Measurements from ENCODE around the gene DPH1.

GRCh38 chr17:2028737-2029136 lies 1.2 kb upstream of the DPH1 start:
- TF ChIP-seq, protein P1, sequence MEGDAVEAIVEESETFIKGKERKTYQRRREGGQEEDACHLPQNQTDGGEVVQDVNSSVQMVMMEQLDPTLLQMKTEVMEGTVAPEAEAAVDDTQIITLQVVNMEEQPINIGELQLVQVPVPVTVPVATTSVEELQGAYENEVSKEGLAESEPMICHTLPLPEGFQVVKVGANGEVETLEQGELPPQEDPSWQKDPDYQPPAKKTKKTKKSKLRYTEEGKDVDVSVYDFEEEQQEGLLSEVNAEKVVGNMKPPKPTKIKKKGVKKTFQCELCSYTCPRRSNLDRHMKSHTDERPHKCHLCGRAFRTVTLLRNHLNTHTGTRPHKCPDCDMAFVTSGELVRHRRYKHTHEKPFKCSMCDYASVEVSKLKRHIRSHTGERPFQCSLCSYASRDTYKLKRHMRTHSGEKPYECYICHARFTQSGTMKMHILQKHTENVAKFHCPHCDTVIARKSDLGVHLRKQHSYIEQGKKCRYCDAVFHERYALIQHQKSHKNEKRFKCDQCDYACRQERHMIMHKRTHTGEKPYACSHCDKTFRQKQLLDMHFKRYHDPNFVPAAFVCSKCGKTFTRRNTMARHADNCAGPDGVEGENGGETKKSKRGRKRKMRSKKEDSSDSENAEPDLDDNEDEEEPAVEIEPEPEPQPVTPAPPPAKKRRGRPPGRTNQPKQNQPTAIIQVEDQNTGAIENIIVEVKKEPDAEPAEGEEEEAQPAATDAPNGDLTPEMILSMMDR (IDR thresholded peaks at IDR 0.05), result no peak
- TF ChIP-seq POLR2A (IDR thresholded peaks at IDR 0.05), result no peak

Measured in sigmoid colon (tissue), 3 donors.